Left hindlimb (tissue), 1 donor: Measurements from ENCODE around the gene ZNF384.

Source experiments
- DNase-seq: peaks from one replicate; pipeline ENCODE4 v3.0.0-alpha.2; 2018

Gene ZNF384

GRCh38 chr12:6650832-6651231 lies 38.3 kb downstream of the ZNF384 start:
- no peak for DNase-seq

GRCh38 chr12:6647083-6647604 lies 42.0 kb downstream of the ZNF384 start, which contains the start of gene ACRBP:
Gene ACRBP (minus strand): TSS chr12:6647432. CDS start chr12:6647366, 66 bp downstream.
- peak; percentile 70 for DNase-seq

DNA sequence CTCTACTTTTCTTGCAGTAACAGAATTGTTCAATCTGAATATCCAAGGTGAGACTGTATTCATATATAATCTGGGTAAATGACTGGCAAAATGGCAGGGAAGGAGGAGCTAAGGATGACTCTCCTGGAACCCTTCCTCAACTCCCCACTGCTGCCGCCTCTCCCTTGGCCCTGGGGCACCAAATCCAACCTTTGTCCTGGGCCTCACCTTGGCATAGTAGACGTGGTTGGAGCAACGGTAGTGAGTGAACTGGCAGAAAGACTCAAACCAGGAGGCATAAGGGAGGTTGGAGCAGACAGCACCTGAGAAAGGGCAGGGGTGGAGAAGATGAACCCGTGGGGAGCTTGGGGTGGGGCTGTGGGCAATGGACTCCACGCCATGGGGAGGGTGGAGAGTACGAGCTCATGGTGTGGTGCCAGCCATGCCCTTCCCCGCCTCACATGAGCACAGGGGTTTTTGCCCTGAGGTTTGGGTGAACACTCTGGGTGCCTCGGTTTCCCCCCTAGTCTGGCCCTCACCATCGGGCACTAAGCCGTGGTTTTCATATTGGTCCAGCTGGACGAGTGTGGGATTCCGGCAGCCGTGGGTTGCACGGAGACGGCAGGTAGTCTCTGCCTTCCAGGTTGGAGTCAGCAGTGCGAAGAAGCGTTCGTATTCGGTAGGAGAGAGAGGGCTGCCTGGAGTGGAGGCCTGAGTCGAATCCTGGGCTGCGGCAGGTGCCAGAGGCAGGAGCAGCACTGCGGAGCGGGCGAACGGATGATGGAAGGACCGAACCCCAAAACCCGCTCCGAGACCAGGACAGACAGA lies 42.7 kb downstream of the ZNF384 start:
- no peak for DNase-seq

DNA sequence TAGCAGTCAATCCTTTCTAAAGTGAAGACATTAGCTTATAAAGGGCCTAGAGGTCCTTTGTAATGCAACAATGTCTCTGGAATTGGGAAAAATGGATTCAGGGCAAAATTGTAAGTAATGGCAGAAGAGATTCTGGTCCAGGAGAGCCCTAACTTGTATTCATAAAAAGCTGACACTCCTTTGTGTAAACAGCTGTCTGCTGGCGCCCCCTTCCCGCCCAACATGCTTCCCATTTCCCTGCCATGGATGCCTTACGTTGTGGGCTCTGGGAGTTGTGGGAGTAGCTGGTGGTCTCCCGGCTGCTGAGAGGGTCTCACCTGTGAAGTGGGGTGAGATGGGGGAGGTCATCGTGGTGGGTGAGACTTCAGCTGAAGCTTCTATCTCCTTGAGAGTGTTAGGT lies 44.3 kb downstream of the ZNF384 start:
- DNase-seq = peak; percentile 60

GRCh38 chr12:6644257-6644596 lies 44.9 kb downstream of the ZNF384 start:
- no peak for DNase-seq

- no peak for DNase-seq
These were observed 45.5 kb downstream of the ZNF384 start for GRCh38 chr12:6643569-6644256.

DNA sequence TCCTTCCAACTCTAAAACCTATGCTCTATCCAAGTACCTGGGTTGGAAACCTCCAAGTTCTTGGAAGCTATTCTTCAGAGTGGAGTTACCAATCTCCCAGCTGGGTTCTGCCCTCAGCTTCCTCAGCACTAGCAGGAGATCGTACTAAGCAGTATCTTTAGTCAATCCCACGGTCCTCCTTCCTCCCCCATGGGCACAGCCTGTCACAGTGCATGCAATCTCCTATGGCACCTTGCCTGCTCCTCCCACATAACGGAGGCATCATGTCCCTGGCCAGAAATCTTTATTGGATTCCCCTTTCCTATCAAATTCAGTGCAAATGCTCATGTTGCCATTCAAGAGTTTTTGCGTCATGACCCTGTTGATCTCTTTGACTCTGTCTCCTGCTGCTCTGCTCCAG lies 48.0 kb downstream of the ZNF384 start:
- no peak for DNase-seq

GRCh38 chr12:6640497-6640896 lies 48.7 kb downstream of the ZNF384 start:
- no peak for DNase-seq

GRCh38 chr12:6639151-6639801 lies 49.9 kb downstream of the ZNF384 start:
- DNase-seq = no peak

DNA sequence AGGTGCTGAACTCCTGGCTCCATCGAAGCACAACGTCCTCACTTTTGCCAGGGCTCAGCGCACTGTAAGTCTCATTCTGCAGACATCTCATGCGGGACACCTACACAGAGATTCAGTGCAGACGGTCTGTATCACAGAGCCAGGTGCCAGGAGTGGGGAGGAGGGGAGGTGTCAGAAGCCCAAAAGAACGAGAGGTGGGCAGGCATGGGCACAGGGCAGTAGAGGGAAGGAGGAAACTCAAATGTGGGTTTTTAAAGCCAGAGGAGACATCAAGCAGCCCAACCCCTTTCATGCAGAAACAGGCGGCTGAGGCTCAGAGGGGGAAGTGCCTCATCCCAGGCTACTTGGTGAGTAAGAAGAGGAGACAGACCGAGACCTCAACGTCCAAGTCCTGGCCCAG lies 50.9 kb downstream of the ZNF384 start:
- no peak for DNase-seq

DNA sequence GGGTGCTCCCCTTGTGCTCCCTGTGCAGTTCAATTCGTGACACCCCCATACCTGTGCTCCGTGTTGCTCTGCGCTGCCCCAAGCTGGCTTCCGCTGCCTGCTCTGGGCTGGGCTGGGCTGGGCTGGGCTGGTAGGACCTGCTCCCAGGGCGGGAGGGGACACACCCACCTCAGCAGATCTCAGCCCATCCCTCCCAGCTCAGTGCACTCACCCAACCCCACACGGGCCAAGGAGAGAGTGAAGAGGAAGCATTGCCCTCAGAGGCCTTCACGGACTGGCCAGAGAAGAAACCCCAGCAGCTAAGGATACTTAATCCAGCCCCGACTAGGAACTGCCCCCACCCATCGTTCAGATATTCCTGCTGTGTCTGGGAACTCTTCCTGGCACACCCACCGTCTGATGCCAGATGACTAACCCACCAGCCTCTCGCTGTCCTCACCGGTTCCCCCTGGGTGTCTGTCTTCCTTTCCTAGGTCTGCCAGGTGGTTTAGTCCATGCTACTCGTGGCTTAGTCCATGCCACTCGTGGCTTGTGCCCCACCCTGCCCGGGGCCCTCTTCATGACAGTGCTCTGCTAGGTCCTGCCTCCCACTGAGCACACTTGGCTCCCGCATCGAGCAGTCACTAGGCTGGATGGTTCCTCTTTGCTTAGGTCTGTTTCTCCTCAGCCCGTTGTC lies 53.2 kb downstream of the ZNF384 start, which contains the start of gene LPAR5:
TSS of gene LPAR5 (minus strand) at position 104 of the 676 bp plus-strand sequence. CDS start 14,711 bp downstream, outside the sequence.
- DNase-seq = peak; percentile 37

- no peak for DNase-seq
These were observed 53.8 kb downstream of the ZNF384 start for GRCh38 chr12:6635375-6635855.

DNA sequence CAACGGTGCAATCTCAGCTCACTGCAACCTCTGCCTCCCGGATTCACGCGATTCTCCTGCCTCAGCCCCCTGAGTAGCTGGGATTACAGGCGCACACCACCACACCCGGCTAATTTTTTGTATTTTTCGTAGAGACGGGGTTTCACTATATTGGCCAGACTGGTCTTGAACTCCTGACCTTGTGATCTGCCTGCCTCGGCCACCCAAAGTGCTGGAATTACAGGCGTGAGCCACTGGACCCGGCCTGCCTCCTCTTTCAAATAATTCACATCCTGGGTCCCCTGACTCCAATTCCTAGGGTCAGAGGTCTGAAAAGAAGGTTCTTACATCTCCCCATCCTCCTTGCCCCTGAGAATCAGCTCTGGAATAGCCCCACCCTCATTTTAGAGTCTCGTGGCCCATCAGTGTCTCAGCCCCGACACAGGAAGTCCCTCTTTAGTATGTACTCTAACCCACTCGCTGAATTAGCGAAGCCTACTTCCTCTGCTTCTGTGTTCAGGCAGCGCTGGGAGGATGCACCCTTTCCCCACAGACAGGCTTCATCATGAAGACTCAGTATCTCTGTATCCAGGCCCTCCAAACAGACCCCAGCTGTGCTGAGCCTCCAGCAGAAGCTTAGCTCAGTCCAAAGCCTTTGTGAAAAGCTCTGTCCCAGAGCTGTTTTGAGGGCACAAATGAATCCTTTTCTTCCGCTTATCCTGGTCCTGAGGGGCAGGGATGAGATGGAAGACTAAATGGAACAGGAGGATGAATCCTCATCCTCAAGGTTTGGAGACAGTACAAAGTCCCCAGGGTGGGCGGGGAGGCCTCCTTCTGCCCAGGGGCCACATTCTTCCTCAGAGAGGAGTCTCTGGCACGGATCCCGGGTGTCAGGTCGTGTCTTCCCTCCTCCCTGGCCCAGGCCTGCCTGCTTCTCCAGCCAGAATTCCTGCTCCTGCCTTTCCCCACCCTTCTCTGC lies 56.9 kb downstream of the ZNF384 start:
- DNase-seq = no peak

GRCh38 chr12:6631549-6631961 lies 57.6 kb downstream of the ZNF384 start:
- DNase-seq = no peak

- DNase-seq = no peak
These were observed 58.4 kb downstream of the ZNF384 start for GRCh38 chr12:6630736-6631135.

DNA sequence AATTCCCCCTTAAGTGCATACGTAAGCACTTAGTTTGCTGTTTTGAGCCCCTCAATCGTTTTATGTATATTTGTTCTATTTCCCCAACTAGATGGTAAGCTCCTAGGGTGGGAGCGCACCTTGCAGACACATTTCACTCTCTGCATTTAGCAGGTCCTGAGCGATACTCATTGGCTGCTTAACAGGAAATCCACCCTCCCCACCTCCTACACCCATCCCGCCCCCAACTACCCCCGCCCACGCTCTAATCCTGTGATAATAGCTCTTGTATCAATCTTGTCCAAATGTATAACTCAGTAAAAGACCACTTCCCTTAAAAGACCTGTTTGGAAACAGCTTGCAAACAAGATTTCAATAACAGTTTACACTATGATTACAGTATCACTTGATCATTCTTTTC lies 61.6 kb downstream of the ZNF384 start:
- no peak for DNase-seq

DNA sequence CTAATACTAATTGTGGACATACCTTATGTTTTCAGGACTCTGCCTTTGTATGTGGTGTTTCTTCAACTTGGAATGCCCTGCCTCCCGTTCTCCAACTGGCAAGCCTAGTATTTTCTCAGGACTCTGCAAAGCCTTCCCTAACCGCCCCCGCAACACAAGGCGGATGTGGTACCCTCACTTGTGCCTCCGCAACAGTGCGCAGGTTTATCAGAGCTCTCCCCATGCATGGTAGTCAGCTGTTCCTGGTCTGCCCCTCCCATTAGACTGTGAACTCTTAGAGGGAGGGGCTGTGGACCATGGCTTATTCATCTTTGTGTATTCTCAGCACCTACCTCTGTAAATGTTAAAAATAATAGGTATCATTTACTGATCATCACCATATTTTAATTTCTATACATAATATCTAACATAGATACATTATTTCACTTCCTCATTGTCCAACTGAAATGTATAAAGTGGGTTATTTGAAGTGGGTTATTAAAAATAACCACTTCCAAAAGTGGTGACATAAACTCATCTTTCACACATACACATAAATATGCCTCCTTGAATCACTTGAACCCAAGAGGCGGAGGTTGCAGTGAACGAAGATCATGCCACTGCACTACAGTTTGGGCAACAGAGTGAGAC lies 62.4 kb downstream of the ZNF384 start:
- DNase-seq = no peak

- no peak for DNase-seq
These were observed 68.3 kb downstream of the ZNF384 start for GRCh38 chr12:6620885-6621274.

DNA sequence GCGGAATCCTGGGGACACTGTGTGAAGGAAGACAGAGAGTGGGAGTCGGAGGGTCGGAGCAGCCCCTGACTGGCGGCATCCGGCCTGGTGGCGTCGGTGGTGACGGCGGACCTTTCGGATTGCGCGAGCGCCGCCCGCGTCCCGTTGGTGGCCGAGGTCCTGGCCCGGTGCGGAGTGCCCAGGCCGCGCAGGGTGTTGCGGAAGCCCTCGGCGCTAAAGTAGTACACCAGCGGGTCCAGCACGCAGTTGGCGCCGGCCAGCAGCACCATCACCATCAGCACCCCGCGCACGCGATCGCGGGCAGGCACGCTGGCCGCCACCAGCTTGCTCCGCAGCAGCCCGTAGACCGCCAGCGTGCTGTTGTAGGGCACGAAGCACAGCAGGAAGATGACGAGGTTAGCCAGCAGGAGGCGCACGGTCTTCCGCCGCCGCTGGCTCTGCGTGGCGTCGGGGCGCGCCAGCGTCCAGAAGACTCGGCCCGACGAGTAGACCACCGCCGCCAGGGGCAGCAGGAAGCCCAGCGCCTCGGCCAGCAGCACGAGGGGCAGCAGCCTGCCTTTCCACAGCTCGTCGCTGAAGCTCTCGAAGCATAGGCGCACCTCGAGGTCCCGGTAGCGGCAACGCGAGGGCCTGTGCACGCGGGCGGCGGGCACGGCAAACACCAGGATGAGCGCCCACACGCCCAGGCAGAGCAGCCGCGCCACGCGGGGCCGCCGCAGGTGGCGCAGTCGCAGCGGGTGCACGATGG lies 68.9 kb downstream of the ZNF384 start:
- DNase-seq = peak; percentile 72
